Measurements from ENCODE around the gene AFTPH. TPM values are rescaled to one million over a fixed set of nuclear protein-coding genes. Genes with fewer than 3 reads are reported as not detected.

AFTPH gene
- total RNA-seq, 2 experiments from 2014 or later = 39.2 to 40.2 TPM

DNA sequence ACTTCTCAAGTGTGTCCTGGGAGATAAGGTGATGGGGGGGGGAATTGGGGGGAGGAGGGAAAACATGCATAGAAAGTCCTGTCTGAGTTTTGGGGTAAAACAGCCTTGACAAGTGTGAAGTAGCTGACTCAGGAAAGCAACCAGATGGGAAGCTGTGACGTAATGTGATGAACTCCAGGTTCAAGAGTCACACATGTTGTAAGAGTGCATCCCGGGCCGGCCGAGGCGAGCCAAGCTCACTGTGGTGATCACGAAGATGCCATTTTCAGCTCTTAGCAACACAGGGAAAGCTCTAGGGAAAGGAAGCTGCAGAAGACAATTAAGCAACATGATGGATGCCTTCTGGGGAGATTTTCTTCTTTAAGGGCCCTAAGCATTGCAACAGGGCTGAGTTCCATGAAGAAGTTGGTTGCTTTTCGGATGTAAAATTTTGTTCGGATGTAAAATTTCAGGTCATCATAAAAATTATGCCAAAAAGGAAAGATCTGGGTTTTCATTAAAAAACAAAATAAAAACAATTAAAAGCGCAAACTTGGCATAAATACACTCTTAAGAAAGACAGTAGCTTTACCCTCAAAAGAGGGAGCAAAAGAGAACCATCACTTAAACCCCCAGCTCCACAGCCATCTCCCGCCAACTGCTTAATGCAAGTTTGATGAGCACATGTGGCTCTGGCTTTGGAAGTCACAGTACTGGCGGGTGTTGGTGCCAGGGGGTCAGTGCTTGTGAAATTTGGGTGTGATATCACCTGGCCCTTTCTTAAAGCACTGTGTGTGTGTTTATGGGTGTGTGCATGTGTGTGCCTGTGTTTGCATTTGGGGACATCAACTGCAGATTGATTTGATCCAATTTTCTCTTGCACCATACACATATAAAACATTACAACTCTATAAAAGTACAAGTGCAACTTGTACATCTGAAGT is 110.5 kb downstream of the AFTPH start:
- no peaks in the 10 kb centered on the region for H3K9me3 Mint-ChIP-seq
- H3K4me3 Mint-ChIP-seq = no peak overlapping the region
- peak; percentile 10 for DNase-seq
- no peaks in the 10 kb centered on the region for H3K27me3 Mint-ChIP-seq
- H3K36me3 Mint-ChIP-seq (ENCODE audit: low read depth) = peaks cover 18% of the 10 kb centered on the region
- H3K27ac Mint-ChIP-seq = no peak overlapping the region
- CTCF ChIA-PET = interaction anchor here (0.6 to 1.3 kb wide), 3 partner anchors 12 to 197 kb away, joined by 3 to 4 read pairs (median 3); no protein-coding TSS in a partner anchor
- peaks cover 30% of the 10 kb centered on the region for H3K4me1 Mint-ChIP-seq
- POLR2A ChIA-PET = no interaction called here

DNA sequence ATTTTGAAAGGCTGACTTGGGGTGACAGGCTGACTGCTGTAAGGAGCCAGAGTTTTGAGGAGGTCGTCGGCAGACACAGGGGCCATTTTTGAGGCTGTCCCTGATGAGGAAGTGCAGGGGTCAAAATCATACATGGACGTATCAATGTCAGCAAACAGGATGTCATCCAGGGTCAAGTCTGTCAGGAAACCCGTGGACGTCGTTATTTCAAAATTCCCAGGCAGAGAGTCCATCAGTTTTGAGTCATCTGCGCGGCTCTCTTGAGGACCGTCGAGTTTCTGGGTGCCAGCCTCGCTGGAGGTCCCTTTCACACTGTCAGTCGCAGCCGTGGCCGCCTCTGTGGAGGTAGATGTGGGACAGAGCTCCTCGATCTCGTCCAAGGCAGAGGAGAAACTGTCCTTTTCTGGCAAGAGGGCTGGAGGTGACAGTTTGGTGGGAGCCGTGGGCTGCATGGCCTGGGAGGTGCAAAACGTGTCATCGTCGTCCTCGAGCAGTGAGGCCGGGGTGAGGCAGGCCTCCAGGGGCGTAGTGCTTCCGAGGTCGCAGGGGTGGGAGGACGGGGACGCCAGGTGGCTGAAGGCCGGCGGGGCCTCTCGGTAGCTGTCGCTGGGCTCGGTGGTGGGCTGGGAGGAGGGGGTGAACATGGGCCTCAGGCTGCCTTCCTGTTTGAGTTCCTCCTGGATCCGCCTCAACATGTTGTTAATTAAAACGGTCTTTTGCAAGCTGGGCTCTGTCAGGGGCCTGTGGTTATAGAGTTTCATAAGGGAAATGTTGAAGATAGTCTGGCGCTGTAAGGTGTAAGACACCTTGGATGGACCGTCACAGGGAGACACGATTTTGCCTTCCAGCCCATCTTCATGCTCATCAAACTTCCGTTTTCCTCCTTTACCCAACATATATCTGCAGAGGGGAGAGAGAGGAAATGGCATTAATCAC is 112.1 kb downstream of the AFTPH start:
- Mint-ChIP-seq H3K9me3 (no peaks in the 10 kb centered on the region), H3K27ac (peak overlapping the region; percentile 59), H3K4me3 (no peak overlapping the region), H3K36me3 (ENCODE audit: low read depth) (peaks cover 18% of the 10 kb centered on the region), H3K27me3 (no peaks in the 10 kb centered on the region), H3K4me1 (peaks cover 30% of the 10 kb centered on the region)
- DNase-seq = peak; percentile 15
- CTCF ChIA-PET = interaction anchor here (1.2 to 2.5 kb wide), 3 partner anchors 10 to 115 kb away, joined by 3 to 19 read pairs (median 5); partner anchors contain the start of gene SERTAD2
- POLR2A ChIA-PET = interaction anchor here (1.1 to 1.2 kb wide), 2 partner anchors 16 to 28 kb away, joined by 3 to 6 read pairs; no protein-coding TSS in a partner anchor

DNA sequence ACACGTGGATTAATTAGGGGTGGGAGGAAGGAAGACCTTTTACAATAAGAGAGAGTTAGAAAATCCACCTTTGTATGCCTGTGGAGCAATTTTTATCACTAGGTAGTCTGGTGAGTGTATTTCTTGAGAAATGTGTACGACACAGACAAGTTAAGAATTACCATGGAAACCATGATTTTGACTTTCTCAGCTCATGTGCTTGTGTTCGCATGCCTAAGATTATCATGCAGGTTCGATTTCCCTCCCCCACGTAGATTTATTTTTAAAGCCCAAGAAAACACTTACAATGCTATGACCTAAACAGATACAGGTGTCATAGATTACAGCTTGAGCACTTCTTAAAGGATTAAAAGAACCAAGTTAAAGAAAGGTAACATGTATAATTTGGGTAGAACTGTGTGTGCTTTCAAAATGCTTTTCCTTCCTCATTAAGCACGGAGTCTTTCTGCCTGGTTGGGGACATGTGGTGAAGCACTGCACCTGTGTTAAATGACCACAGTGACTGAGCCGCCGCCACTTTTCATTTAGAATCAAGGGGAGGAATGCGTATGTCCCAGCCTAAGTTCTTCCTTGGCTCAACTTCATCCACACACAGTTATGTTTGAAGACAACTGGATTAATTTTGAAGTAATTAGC is 113.0 kb downstream of the AFTPH start:
- peaks cover 33% of the 10 kb centered on the region for H3K4me1 Mint-ChIP-seq
- CTCF ChIA-PET = interaction anchor here (1.2 to 2.5 kb wide), 4 partner anchors 9 to 114 kb away, joined by 3 to 19 read pairs (median 4); partner anchors contain the start of gene SERTAD2
- no peaks in the 10 kb centered on the region for H3K27me3 Mint-ChIP-seq
- peak overlapping the region; percentile 59 for H3K27ac Mint-ChIP-seq
- H3K9me3 Mint-ChIP-seq = no peaks in the 10 kb centered on the region
- H3K36me3 Mint-ChIP-seq (ENCODE audit: low read depth) = peaks cover 21% of the 10 kb centered on the region
- POLR2A ChIA-PET = interaction anchor here (1.1 to 1.2 kb wide), 2 partner anchors 15 to 29 kb away, joined by 3 to 6 read pairs; no protein-coding TSS in a partner anchor
- no peak for DNase-seq
- no peak overlapping the region for H3K4me3 Mint-ChIP-seq

DNA sequence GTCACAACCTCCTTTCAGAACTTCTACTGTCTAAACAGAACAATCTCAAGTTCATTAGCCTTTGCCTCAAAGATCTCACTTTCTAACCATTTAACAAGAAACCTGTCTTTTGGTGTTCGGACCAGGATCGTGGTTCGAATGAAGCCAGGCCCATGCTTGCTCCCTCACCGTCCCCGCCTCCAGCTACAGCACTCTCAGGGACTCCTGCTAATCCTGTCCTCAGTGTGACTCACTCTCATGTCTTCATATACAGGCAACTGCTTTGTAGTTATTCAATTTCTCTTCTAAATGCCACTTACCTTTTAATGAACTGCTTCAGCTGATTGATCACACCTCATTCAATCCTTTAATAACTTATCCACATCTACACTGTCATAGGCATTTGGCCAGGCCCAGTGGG is 113.8 kb downstream of the AFTPH start:
- Mint-ChIP-seq H3K9me3 (no peaks in the 10 kb centered on the region), H3K27ac (no peak overlapping the region), H3K27me3 (no peaks in the 10 kb centered on the region), H3K36me3 (ENCODE audit: low read depth) (peaks cover 21% of the 10 kb centered on the region), H3K4me1 (peaks cover 36% of the 10 kb centered on the region), H3K4me3 (no peak overlapping the region)
- no peak for DNase-seq
- CTCF ChIA-PET = interaction anchor here (1.2 to 2.5 kb wide), 2 partner anchors 8 to 51 kb away, joined by 3 to 19 read pairs; no protein-coding TSS in a partner anchor
- POLR2A ChIA-PET = no interaction called here

GRCh38 chr2:64638502-64639120 is 114.5 kb downstream of the AFTPH start:
- no peaks in the 10 kb centered on the region for H3K9me3 Mint-ChIP-seq
- no peaks in the 10 kb centered on the region for H3K27me3 Mint-ChIP-seq
- POLR2A ChIA-PET = no interaction called here
- no peak for DNase-seq
- no peak overlapping the region for H3K4me3 Mint-ChIP-seq
- CTCF ChIA-PET = interaction anchor here (2.5 kb wide), 1 partner anchor 7 kb away, joined by 19 read pairs; no protein-coding TSS in a partner anchor
- peaks cover 41% of the 10 kb centered on the region for H3K4me1 Mint-ChIP-seq
- H3K27ac Mint-ChIP-seq = no peak overlapping the region
- peaks cover 18% of the 10 kb centered on the region for H3K36me3 Mint-ChIP-seq (ENCODE audit: low read depth)

DNA sequence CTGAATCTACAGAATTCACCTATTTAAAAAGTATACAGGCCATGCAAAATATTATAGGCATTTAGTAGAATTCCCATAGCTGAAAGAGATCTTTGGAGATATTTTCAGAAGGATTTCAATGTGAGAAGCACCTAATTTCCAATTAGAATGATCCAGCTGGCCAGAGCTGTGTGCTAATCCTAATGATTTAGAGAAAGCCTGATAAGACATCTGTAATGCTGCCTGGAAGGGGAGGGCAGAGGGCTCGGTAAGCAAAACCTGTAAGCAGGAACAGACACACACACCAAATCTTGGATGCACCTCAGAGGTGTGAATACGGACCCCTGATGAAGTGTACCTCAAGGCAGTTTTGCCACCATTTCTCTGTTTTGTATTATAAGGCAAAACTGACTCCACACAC is 115.6 kb downstream of the AFTPH start:
- Mint-ChIP-seq H3K36me3 (ENCODE audit: low read depth) (peaks cover 17% of the 10 kb centered on the region), H3K27me3 (no peaks in the 10 kb centered on the region), H3K4me1 (peaks cover 51% of the 10 kb centered on the region), H3K9me3 (no peaks in the 10 kb centered on the region), H3K27ac (no peak overlapping the region), H3K4me3 (no peak overlapping the region)
- POLR2A ChIA-PET = no interaction called here
- CTCF ChIA-PET = interaction anchor here (1.3 kb wide), 1 partner anchor 233 kb away, joined by 3 read pairs; no protein-coding TSS in a partner anchor
- DNase-seq = no peak

DNA sequence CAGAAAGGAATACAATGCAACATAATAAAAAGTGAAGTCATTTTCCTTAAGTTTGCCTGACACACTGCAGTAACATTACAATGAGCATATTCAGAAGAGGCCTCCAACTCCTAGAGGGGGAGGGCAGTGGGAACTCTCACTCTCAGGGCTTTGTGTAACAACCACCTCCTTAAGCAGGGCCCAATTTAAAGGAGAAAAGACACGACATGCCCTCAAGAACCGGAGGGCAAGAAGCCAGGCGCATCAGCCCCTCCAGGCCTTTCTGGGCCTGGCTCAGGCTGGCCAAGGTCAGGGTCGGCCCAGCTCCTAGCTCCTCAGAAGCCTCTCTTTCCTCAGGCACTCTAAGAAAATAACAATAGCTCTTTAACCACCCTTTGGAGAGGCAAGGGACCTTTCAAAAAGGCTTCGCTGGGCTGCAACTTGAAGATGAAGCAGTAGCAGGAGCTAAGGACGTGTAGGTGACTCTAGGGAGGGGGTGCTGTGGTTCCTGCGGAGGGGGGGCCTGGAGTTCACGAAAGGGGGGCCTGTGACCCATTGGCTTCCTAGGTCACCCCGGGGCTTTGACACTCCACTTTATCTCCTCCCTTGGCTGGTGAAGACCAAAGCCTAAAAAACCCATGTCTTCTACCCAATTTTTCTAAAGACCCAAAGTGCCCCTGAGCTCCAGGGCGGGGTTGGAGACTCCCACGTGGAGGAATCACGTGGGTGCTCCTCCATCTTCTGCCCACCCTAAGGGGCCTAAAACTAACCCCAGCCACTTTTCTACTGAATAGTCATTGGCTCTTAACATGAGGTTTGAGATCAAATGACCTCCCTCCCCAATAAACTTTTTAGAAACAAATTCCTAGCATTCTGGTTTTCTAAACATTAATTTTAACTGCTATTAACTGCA is 116.3 kb downstream of the AFTPH start:
- POLR2A ChIA-PET = interaction anchor here (1.0 kb wide), 1 partner anchor 199 kb away, joined by 3 read pairs; no protein-coding TSS in a partner anchor
- Mint-ChIP-seq H3K4me1 (peaks cover 56% of the 10 kb centered on the region), H3K4me3 (no peak overlapping the region), H3K36me3 (ENCODE audit: low read depth) (peaks cover 13% of the 10 kb centered on the region), H3K9me3 (no peaks in the 10 kb centered on the region), H3K27me3 (no peaks in the 10 kb centered on the region), H3K27ac (no peak overlapping the region)
- CTCF ChIA-PET = interaction anchor here (0.9 to 1.3 kb wide), 2 partner anchors 22 to 233 kb away, joined by 3 read pairs; no protein-coding TSS in a partner anchor
- no peak for DNase-seq

- DNase-seq = no peak
- H3K36me3 Mint-ChIP-seq (ENCODE audit: low read depth) = peaks cover 4% of the 10 kb centered on the region
- H3K4me1 Mint-ChIP-seq = peaks cover 54% of the 10 kb centered on the region
- no peaks in the 10 kb centered on the region for H3K9me3 Mint-ChIP-seq
- H3K27me3 Mint-ChIP-seq = no peaks in the 10 kb centered on the region
- H3K27ac Mint-ChIP-seq = no peak overlapping the region
- no peak overlapping the region for H3K4me3 Mint-ChIP-seq
- CTCF ChIA-PET = interaction anchor here (0.6 to 6.2 kb wide), 4 partner anchors 13 to 126 kb away, joined by 3 to 58 read pairs (median 4); partner anchors contain the start of gene SERTAD2
- POLR2A ChIA-PET = no interaction called here
Observed at GRCh38 chr2:64641599-64641998, 117.5 kb downstream of the AFTPH start.

Other genes starting within 250 kb of the AFTPH start
- 1 to 10 TPM; 2.1 to 2.6 TPM for gene LGALSL, start 70.2 kb upstream of the AFTPH start, total RNA-seq
- gene SERTAD2, start 129.6 kb downstream of the AFTPH start, total RNA-seq = 10 to 100 TPM; 16.2 to 17.5 TPM

Measured in activated CD4-positive, alpha-beta memory T cell treated with anti-CD3 and anti-CD28 coated beads, Interleukin-2, amount 10 ng/mL, durations not matched to agents 7 days and 5 days (primary cell).